ENCODE measurements around the gene RASA3. TPM values are rescaled to one million over a fixed set of nuclear protein-coding genes. Genes with fewer than 3 reads are reported as not detected.

RASA3 gene
- total RNA-seq, 4 donors from 2014 or later = 29.5 to 38.1 (median 34.6) TPM

DNA sequence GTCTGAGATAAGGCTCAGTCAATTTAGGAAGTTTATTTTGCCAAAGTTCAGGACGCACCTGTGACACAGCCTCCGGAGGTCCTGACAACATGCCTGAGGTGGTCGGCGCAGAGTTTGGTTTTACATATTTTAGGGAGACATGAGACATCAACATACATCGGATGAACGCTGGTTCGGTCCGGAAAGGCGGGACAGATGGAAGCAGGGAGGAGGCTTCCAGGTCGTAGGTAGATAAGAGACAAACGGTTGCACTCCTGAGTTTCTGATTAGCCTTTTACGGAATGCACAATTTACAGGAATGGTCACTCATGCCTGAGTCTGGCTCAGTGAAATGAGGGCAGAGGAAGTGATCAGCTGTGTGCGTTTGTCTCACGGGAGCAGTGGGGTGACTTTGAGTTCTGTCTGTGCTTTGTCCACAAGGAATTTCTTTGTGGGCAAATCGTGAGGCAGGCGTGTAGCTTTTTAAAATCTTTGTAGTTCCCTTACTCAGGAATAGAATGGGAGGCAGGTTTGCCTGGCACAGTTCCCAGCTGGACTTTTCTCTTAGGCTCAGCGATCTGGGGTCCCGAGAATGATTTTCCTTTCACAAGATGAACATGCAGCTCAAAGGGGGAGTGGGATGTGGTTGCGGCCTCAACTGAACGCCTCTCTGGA, 194.8 kb downstream of the RASA3 start:
- intact Hi-C loops (cut with DNase I) = no loop called here
- H3K9me3 ChIP-seq = no peaks in the 10 kb centered on the region
- TF ChIP-seq, protein P1, sequence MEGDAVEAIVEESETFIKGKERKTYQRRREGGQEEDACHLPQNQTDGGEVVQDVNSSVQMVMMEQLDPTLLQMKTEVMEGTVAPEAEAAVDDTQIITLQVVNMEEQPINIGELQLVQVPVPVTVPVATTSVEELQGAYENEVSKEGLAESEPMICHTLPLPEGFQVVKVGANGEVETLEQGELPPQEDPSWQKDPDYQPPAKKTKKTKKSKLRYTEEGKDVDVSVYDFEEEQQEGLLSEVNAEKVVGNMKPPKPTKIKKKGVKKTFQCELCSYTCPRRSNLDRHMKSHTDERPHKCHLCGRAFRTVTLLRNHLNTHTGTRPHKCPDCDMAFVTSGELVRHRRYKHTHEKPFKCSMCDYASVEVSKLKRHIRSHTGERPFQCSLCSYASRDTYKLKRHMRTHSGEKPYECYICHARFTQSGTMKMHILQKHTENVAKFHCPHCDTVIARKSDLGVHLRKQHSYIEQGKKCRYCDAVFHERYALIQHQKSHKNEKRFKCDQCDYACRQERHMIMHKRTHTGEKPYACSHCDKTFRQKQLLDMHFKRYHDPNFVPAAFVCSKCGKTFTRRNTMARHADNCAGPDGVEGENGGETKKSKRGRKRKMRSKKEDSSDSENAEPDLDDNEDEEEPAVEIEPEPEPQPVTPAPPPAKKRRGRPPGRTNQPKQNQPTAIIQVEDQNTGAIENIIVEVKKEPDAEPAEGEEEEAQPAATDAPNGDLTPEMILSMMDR (IDR thresholded peaks at IDR 0.05) = no peak
- TF ChIP-seq POLR2A (IDR thresholded peaks at IDR 0.05; ENCODE audit: low read depth) (no peak), EP300 (IDR thresholded peaks at IDR 0.05) (no peak), POLR2AphosphoS5 (IDR thresholded peaks at IDR 0.05) (no peak)
- H3K4me3 ChIP-seq = no peak overlapping the region
- peaks cover 4 to 51% (median 46%) of the 10 kb centered on the region in 4 donors for H3K4me1 ChIP-seq
- H3K27ac ChIP-seq (replicated peaks in 1 of 4) = peak overlapping the region in 2 of 4 donors; percentile 36 to 54
- WGBS = 69% methylated on average over 20 of the region's 20 CpGs
- peaks cover 0 to 4% (median 0%) of the 10 kb centered on the region in 4 donors for H3K27me3 ChIP-seq
- no peak for DNase-seq (ENCODE audit: extremely low spot score)
- no peaks in the 10 kb centered on the region for H3K36me3 ChIP-seq

- H3K27ac ChIP-seq (replicated peaks in 1 of 4) = no peak overlapping the region
- intact Hi-C loops (cut with DNase I) = no loop called here
- no peaks in the 10 kb centered on the region for H3K9me3 ChIP-seq
- no peak overlapping the region for H3K4me3 ChIP-seq
- TF ChIP-seq EP300 (IDR thresholded peaks at IDR 0.05) = no peak
- TF ChIP-seq POLR2A (IDR thresholded peaks at IDR 0.05; ENCODE audit: low read depth) = no peak
- TF ChIP-seq POLR2AphosphoS5 (IDR thresholded peaks at IDR 0.05) = no peak
- TF ChIP-seq, protein P1 (IDR thresholded peaks at IDR 0.05) = no peak
- 93% methylated on average over 7 of the region's 12 CpGs for WGBS
- H3K36me3 ChIP-seq = no peaks in the 10 kb centered on the region
- peaks cover 4 to 51% (median 46%) of the 10 kb centered on the region in 4 donors for H3K4me1 ChIP-seq
- no peak for DNase-seq (ENCODE audit: extremely low spot score)
- H3K27me3 ChIP-seq = peaks cover 0 to 4% (median 0%) of the 10 kb centered on the region in 4 donors
Observed at GRCh38 chr13:113937073-113937472, 195.3 kb downstream of the RASA3 start.

DNA sequence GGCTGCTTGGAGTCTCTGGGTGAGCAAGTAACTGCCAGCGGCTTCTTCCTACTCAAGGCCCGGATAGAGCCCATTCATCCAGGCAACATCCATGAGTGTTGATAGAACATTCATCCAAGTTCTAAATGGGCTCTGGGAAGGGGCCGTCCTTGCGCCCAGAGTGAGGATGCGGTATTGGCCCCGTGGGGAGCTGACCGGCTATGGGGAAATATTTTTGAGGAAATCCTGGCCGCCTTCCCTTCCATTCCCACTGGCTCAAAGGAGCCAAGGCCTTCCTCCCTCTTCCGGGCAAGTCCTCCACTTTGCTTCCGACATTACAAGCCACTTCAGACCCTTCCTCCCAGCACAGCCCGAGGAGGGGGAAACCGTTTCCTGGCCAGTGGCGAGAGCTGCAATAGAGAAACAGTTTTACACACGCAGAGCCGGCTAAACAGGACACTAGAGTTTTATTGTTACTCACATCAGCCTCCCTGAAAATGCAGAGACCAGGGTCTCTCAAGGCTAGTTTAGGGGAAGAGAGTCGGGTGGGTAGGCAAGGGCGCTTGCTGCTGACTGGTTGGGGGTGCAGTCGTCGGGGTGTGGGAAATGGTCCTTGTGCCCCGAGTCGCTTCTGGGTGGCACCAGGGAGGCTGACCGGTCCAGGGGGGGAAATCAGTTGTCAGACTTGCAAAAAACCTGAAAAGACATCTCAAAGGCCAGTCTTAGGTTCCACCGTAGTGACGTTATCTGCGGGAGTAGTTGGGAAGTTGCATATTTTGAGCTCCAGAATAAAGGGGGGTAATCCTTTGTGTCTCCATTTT, 196.1 kb downstream of the RASA3 start:
- DNase-seq (ENCODE audit: extremely low spot score) = no peak
- 90% methylated on average over 25 of the region's 25 CpGs for WGBS
- no peak overlapping the region for H3K4me3 ChIP-seq
- peaks cover 4 to 51% (median 46%) of the 10 kb centered on the region in 4 donors for H3K4me1 ChIP-seq
- H3K36me3 ChIP-seq = no peaks in the 10 kb centered on the region
- H3K27me3 ChIP-seq = peaks cover 0 to 4% (median 0%) of the 10 kb centered on the region in 4 donors
- TF ChIP-seq POLR2AphosphoS5 (IDR thresholded peaks at IDR 0.05) (no peak), POLR2A (IDR thresholded peaks at IDR 0.05; ENCODE audit: low read depth) (no peak), EP300 (IDR thresholded peaks at IDR 0.05) (no peak)
- TF ChIP-seq, protein P1 (IDR thresholded peaks at IDR 0.05) = no peak
- peak overlapping the region in 1 of 4 donors; percentile 55 for H3K27ac ChIP-seq (replicated peaks in 1 of 4)
- H3K9me3 ChIP-seq = no peaks in the 10 kb centered on the region
- intact Hi-C loops (cut with DNase I) = no loop called here

- intact Hi-C loops (cut with DNase I) = no loop called here
- H3K4me1 ChIP-seq = peaks cover 4 to 58% (median 47%) of the 10 kb centered on the region in 4 donors
- peaks cover 0 to 4% (median 0%) of the 10 kb centered on the region in 4 donors for H3K27me3 ChIP-seq
- peak overlapping the region; percentile 25 to 55 (median 52) for H3K27ac ChIP-seq (replicated peaks in 1 of 4)
- no peaks in the 10 kb centered on the region for H3K9me3 ChIP-seq
- no peak for DNase-seq (ENCODE audit: extremely low spot score)
- no peaks in the 10 kb centered on the region for H3K36me3 ChIP-seq
- no peak for TF ChIP-seq EP300 (IDR thresholded peaks at IDR 0.05)
- no peak for TF ChIP-seq POLR2AphosphoS5 (IDR thresholded peaks at IDR 0.05)
- no peak for TF ChIP-seq POLR2A (IDR thresholded peaks at IDR 0.05; ENCODE audit: low read depth)
- TF ChIP-seq, protein P1 (IDR thresholded peaks at IDR 0.05) = no peak
- H3K4me3 ChIP-seq = no peak overlapping the region
- 63% methylated on average over 11 of the region's 21 CpGs for WGBS
Observed at GRCh38 chr13:113935001-113935844, 197.2 kb downstream of the RASA3 start.

All from esophagus muscularis mucosa (tissue), 4 donors.